Mesothelial cell of epicardium (in vitro differentiated cells): Measurements from ENCODE around the gene GSTCD. TPM values are rescaled to one million over a fixed set of nuclear protein-coding genes. Genes with fewer than 3 reads are reported as not detected.

ENCODE experiments used
- DNase-seq, 2 experiments: peaks; one replicate each; pipeline ENCODE4 v3.0.0; 2021; ENCODE audit warnings: low spot score in 2 of 2; ENCODE audit not compliant: unreplicated experiment in 2 of 2
- H3K27ac Mint-ChIP-seq: 2 replicates; pipeline ENCODE4 v1.8.0; 2021; ENCODE audit warnings: mixed read lengths
- H3K27me3 Mint-ChIP-seq: 2 replicates; pipeline ENCODE4 v1.8.0; 2021; ENCODE audit warnings: low read depth, mixed read lengths
- H3K36me3 Mint-ChIP-seq: 2 replicates; pipeline ENCODE4 v1.8.0; 2021; ENCODE audit warnings: mixed read lengths
- H3K4me1 Mint-ChIP-seq: 2 replicates; pipeline ENCODE4 v1.8.0; 2021; ENCODE audit warnings: mixed read lengths
- H3K4me3 Mint-ChIP-seq: 2 replicates; pipeline ENCODE4 v1.8.0; 2021; ENCODE audit warnings: mild to moderate bottlenecking, moderate library complexity, mixed read lengths
- H3K9me3 Mint-ChIP-seq: 2 replicates; pipeline ENCODE4 v1.8.0; 2021; ENCODE audit warnings: mixed read lengths
- total RNA-seq: library from RNA; stranded (reverse); gene quantifications from 3 replicates; pipeline ENCODE4 v1.2.1, GENCODE V29; 2021
- TF ChIP-seq, protein P1 (sequence below): fragments of 200-600 bp; sonication (generic); IDR thresholded peaks from one replicate; pipeline ENCODE4 v1.5.0; 2021; ENCODE audit warnings: antibody characterized with exemption; ENCODE audit not compliant: unreplicated experiment

GSTCD gene
- total RNA-seq, 1 donor from 2014 or later: 20.1 TPM

DNA sequence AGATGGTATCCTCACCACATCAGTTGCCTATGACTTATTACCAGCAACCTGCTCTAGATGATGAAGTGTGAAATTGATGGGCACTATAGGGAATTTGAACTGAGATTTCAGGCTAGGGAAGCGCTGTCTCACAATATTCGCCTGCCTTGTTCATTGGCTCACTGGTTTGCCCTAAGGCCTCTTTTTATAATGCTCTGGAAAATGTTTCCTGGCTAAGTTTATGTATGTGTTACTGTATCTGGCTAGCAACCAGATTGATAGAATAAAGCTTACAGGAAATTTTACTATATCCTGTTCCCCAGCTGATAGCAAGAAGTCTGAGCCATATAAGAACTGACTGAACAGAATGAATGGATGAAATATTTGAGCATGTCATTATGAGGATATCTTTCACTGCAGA, 71.6 kb downstream of the GSTCD start:
- Mint-ChIP-seq H3K27ac (no peak overlapping the region), H3K27me3 (no peaks in the 10 kb centered on the region), H3K4me1 (peaks cover 6% of the 10 kb centered on the region), H3K36me3 (peaks cover 4% of the 10 kb centered on the region), H3K9me3 (no peaks in the 10 kb centered on the region), H3K4me3 (no peak overlapping the region)
- TF ChIP-seq, protein P1, sequence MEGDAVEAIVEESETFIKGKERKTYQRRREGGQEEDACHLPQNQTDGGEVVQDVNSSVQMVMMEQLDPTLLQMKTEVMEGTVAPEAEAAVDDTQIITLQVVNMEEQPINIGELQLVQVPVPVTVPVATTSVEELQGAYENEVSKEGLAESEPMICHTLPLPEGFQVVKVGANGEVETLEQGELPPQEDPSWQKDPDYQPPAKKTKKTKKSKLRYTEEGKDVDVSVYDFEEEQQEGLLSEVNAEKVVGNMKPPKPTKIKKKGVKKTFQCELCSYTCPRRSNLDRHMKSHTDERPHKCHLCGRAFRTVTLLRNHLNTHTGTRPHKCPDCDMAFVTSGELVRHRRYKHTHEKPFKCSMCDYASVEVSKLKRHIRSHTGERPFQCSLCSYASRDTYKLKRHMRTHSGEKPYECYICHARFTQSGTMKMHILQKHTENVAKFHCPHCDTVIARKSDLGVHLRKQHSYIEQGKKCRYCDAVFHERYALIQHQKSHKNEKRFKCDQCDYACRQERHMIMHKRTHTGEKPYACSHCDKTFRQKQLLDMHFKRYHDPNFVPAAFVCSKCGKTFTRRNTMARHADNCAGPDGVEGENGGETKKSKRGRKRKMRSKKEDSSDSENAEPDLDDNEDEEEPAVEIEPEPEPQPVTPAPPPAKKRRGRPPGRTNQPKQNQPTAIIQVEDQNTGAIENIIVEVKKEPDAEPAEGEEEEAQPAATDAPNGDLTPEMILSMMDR: no peak
- DNase-seq: no peak

DNA sequence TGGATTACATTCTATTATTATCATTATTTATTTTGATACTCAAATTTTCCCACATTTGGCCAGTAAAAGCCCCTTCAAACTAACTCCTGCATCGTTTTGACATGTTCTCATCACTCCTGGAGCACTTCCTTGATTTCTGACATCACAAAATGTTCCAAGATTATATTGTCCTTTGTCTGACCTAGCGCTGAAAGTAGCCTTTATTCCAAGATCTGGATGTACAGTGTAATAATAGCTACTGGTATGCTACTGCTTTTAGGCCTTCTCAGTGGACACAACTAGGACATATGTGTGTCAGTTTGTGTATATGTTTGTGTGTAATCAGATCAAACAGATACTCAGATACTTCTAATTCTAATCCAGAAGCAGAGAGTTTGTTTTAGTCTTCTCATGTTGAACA, 76.2 kb downstream of the GSTCD start:
- H3K36me3 Mint-ChIP-seq: no peaks in the 10 kb centered on the region
- no peak overlapping the region for H3K27ac Mint-ChIP-seq
- TF ChIP-seq, protein P1: no peak
- H3K9me3 Mint-ChIP-seq: no peaks in the 10 kb centered on the region
- H3K27me3 Mint-ChIP-seq: no peaks in the 10 kb centered on the region
- H3K4me3 Mint-ChIP-seq: no peak overlapping the region
- DNase-seq: no peak
- peaks cover 6% of the 10 kb centered on the region for H3K4me1 Mint-ChIP-seq

DNA sequence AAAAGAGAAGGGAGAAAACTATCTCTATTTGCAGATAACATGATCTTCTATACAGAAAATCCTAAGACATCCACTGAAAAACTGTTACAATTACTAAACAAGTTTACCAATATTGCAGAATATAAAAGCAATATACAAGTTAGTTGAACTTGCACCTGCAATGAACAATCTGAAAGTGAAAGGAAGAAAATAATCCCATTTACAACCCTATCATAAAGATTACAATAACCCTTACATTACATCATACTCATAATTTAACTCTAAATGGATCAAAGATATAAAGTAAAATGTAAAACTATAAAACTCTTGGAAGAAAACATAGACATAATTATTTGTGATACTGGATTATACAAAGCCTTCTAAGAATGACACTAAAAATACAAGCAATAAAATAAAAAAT, 77.2 kb downstream of the GSTCD start:
- Mint-ChIP-seq H3K36me3 (no peaks in the 10 kb centered on the region), H3K27ac (no peak overlapping the region), H3K4me1 (no peaks in the 10 kb centered on the region), H3K9me3 (no peaks in the 10 kb centered on the region), H3K27me3 (no peaks in the 10 kb centered on the region), H3K4me3 (no peak overlapping the region)
- TF ChIP-seq, protein P1: no peak
- no peak for DNase-seq

- H3K36me3 Mint-ChIP-seq: peaks cover 1% of the 10 kb centered on the region
- no peak for DNase-seq
- TF ChIP-seq, protein P1: no peak
- H3K4me1 Mint-ChIP-seq: no peaks in the 10 kb centered on the region
- H3K9me3 Mint-ChIP-seq: no peaks in the 10 kb centered on the region
- H3K27me3 Mint-ChIP-seq: no peaks in the 10 kb centered on the region
- H3K27ac Mint-ChIP-seq: no peak overlapping the region
- H3K4me3 Mint-ChIP-seq: no peak overlapping the region
Observed at GRCh38 chr4:105786748-105787147, 78.2 kb downstream of the GSTCD start.

- TF ChIP-seq, protein P1: no peak
- no peaks in the 10 kb centered on the region for H3K27me3 Mint-ChIP-seq
- H3K9me3 Mint-ChIP-seq: peaks cover 31% of the 10 kb centered on the region
- DNase-seq: no peak
- peaks cover 21% of the 10 kb centered on the region for H3K36me3 Mint-ChIP-seq
- no peak overlapping the region for H3K27ac Mint-ChIP-seq
- H3K4me3 Mint-ChIP-seq: no peak overlapping the region
- H3K4me1 Mint-ChIP-seq: peaks cover 2% of the 10 kb centered on the region
Observed at GRCh38 chr4:105797225-105797624, 88.6 kb downstream of the GSTCD start.

- TF ChIP-seq, protein P1: no peak
- no peak overlapping the region for H3K4me3 Mint-ChIP-seq
- no peak for DNase-seq
- H3K27me3 Mint-ChIP-seq: no peaks in the 10 kb centered on the region
- H3K9me3 Mint-ChIP-seq: no peaks in the 10 kb centered on the region
- peaks cover 17% of the 10 kb centered on the region for H3K4me1 Mint-ChIP-seq
- no peak overlapping the region for H3K27ac Mint-ChIP-seq
- no peaks in the 10 kb centered on the region for H3K36me3 Mint-ChIP-seq
Observed at GRCh38 chr4:105805501-105806120, 97.0 kb downstream of the GSTCD start.
